Endothelial cell of umbilical vein (primary cell): Measurements from ENCODE around the gene RAD50. TPM values are rescaled to one million over a fixed set of nuclear protein-coding genes. Genes with fewer than 3 reads are reported as not detected.

ENCODE experiments used
- BruUV-seq: library from RNA; stranded (reverse); fragments of 400-500 nt; replicated peaks from 2 replicates; lab custom pipeline; 2021; lab: Mats Ljungman, UMichigan
- CTCF ChIA-PET: fragments of 300-600, 350-600 bp; sonication (Branson Sonifier 250); formaldehyde crosslinking; loops from one replicate; lab custom pipeline; 2021; ENCODE audit warnings: antibody characterized with exemption, inconsistent platforms; lab: Charles Lee
- POLR2A ChIA-PET: fragments of 300-600, 350-600 bp; sonication (Branson Sonifier 250); formaldehyde crosslinking; loops from one replicate; lab custom pipeline; 2021; ENCODE audit warnings: antibody characterized with exemption, inconsistent platforms; lab: Charles Lee
- DNase-seq: peaks from one replicate; pipeline ENCODE4 v3.0.0-alpha.2; 2011; ENCODE audit warnings: low read depth, low spot score
- FAIRE-seq: peaks from 2 replicates; lab custom pipeline; 2011; peaks lifted over from hg19 to GRCh38; lab: Jason Lieb, UNC
- H2AFZ ChIP-seq: 2 replicates; pipeline ENCODE4 v1.6.0; 2012; ENCODE audit warnings: low read depth, low read length, control low read depth, inconsistent platforms
- H3K27ac ChIP-seq: 2 replicates; pipeline ENCODE4 v1.5.1; 2011; ENCODE audit warnings: low read depth, mild to moderate bottlenecking, control low read depth, low read length, moderate library complexity; ENCODE audit not compliant: insufficient read depth
- H3K27me3 ChIP-seq, 2 experiments: 2 replicates each; pipeline versions ENCODE4 v1.6.0 to v1.6.1; 2011; ENCODE audit warnings: low read length in 2 of 2, mixed read lengths in 1 of 2; ENCODE audit not compliant: control insufficient read depth in 2 of 2, insufficient read depth in 2 of 2
- H3K36me3 ChIP-seq, 2 experiments: 2 replicates in 1 of 2; 3 replicates in 1 of 2; pipeline ENCODE4 v1.5.1; 2011; ENCODE audit warnings: low read length in 2 of 2, mild to moderate bottlenecking in 1 of 2, moderate library complexity in 1 of 2; ENCODE audit not compliant: control insufficient read depth in 2 of 2, insufficient read depth in 2 of 2; ENCODE audit errors: extremely low read depth in 1 of 2
- H3K4me1 ChIP-seq: 3 replicates; pipeline ENCODE4 v1.5.1; 2011; ENCODE audit warnings: mild to moderate bottlenecking, low read length; ENCODE audit not compliant: control insufficient read depth, insufficient read depth; ENCODE audit errors: extremely low read depth
- H3K4me2 ChIP-seq: 2 replicates; pipeline ENCODE4 v1.6.1; 2011; ENCODE audit warnings: low read length, control low read depth, mixed read lengths; ENCODE audit not compliant: insufficient read depth
- H3K4me3 ChIP-seq, 3 experiments: fragments of 200-600 bp in 1 of 3; sonication (generic), shearing (Covaris generic) in 1 of 3; replicated peaks in 1 of 3; 2 replicates each; pipeline ENCODE4 v1.5.1; 2011 to 2016; ENCODE audit warnings: control low read depth in 3 of 3, low read length in 3 of 3, mild to moderate bottlenecking in 2 of 3, inconsistent platforms in 1 of 3, low read depth in 1 of 3, moderate library complexity in 1 of 3; ENCODE audit not compliant: insufficient read depth in 1 of 3
- H3K79me2 ChIP-seq: 2 replicates; pipeline ENCODE4 v1.6.0; 2012; ENCODE audit warnings: low read length, inconsistent platforms; ENCODE audit not compliant: control insufficient read depth, insufficient read depth
- H3K9ac ChIP-seq: replicated peaks from 2 replicates; pipeline ENCODE3; 2011; ENCODE audit warnings: low read length, control low read depth; ENCODE audit not compliant: insufficient read depth; ENCODE audit errors: extremely low read depth
- H3K9me1 ChIP-seq: replicated peaks from 3 replicates; pipeline ENCODE4 v1.6.0; 2011; ENCODE audit warnings: mild to moderate bottlenecking, low read length; ENCODE audit not compliant: control insufficient read depth, insufficient read depth; ENCODE audit errors: extremely low read depth
- H3K9me3 ChIP-seq: replicated peaks from 2 replicates; pipeline ENCODE4 v1.5.1; 2012; ENCODE audit warnings: low read length, inconsistent platforms; ENCODE audit not compliant: control insufficient read depth, insufficient read depth
- H4K20me1 ChIP-seq: replicated peaks from 2 replicates; pipeline ENCODE3; 2011; ENCODE audit warnings: mild to moderate bottlenecking, low read length; ENCODE audit not compliant: control insufficient read depth, insufficient read depth; ENCODE audit errors: extremely low read depth
- CTCF ChIP-seq, 2 donors: IDR thresholded peaks; 1 replicate in 1 of 2; 2 replicates in 1 of 2; pipeline ENCODE4 v1.5.1; 2011; ENCODE audit warnings: low read length in 2 of 2, mild to moderate bottlenecking in 2 of 2, moderate library complexity in 2 of 2, control low read depth in 1 of 2, inconsistent platforms in 1 of 2, low read depth in 1 of 2; ENCODE audit not compliant: insufficient read depth in 1 of 2; ENCODE audit errors: extremely low read depth in 1 of 2
- EZH2 ChIP-seq: IDR thresholded peaks from 2 replicates; pipeline ENCODE4 v1.6.1; 2012; ENCODE audit warnings: borderline replicate concordance, low read depth, mild to moderate bottlenecking, moderate library complexity, low read length, inconsistent platforms; ENCODE audit not compliant: severe bottlenecking
- GATA2 ChIP-seq: IDR thresholded peaks from 2 replicates; pipeline ENCODE4 v1.7.0; 2011; ENCODE audit warnings: low read depth, mild to moderate bottlenecking, moderate library complexity, mixed read lengths, low read length; ENCODE audit not compliant: insufficient read length, insufficient read depth
- JUN ChIP-seq: IDR thresholded peaks from 2 replicates; pipeline ENCODE4 v1.6.1; 2011; ENCODE audit warnings: borderline replicate concordance, low read depth; ENCODE audit not compliant: insufficient read length, insufficient read depth
- MYC ChIP-seq: IDR thresholded peaks from one replicate; pipeline ENCODE4 v1.6.1; 2011; ENCODE audit warnings: mild to moderate bottlenecking, low read depth, low read length
- POLR2A ChIP-seq: IDR thresholded peaks from 2 replicates; pipeline ENCODE4 v1.6.1; 2012; ENCODE audit warnings: low read depth, mild to moderate bottlenecking, control low read depth, low read length
- dilution Hi-C: fragments of 300-500 bp; cut with MboI; formaldehyde crosslinking; loops from one replicate; pipeline ENCODE4 v1.15.0; 2019; ENCODE audit warnings: low sequenced_read_pairs; ENCODE audit not compliant: extremely low pct_ligation_motif_present
- intact Hi-C: fragments of 100-400 bp; cut with micrococcal nuclease; formaldehyde crosslinking; loops from one replicate; pipeline ENCODE4 v1.10.0; 2022
- polyA plus RNA-seq, 4 experiments: library from polyadenylated mRNA; depleted of rRNA in 3 of 4; stranded (reverse) in 3 of 4; unstranded in 1 of 4; fragments of >200 nt; gene quantifications; 2 replicates each; pipeline versions ENCODE4 v1.2.1 to v1.2.3, GENCODE V29; 2011 to 2012; ENCODE audit warnings: missing spikeins in 1 of 4
- total RNA-seq: library from RNA; stranded (reverse); gene quantifications from 2 replicates; pipeline ENCODE4 v1.2.3, GENCODE V29; 2021

Gene RAD50
- total and polyA plus RNA-seq, 2 donors (not counting 3 experiments of a cell fraction or from before 2014, with no cell fraction given), result 6.1 to 20.4 TPM

GRCh38 chr5:132557478-132558172, 848 bp downstream of the RAD50 start:
- H3K79me2 ChIP-seq, result peaks cover 4% of the 10 kb centered on the region
- peak overlapping the region; percentile 99 for H2AFZ ChIP-seq
- TF ChIP-seq EZH2 (no peak), CTCF (IDR thresholded peaks at IDR 0.05; ENCODE audit: extremely low read depth in 1 of 2, insufficient read depth in 1 of 2, low read depth in 1 of 2, low read length in 2 of 2) (no peak), JUN (no peak), GATA2 (no peak), MYC (no peak), POLR2A (no peak)
- ChIA-PET CTCF (interaction anchor here (1.2 to 1.4 kb wide), 2 partner anchors 31 to 263 kb away, joined by 4 to 10 read pairs; no protein-coding TSS in a partner anchor), POLR2A (no interaction called here)
- H3K9me1 ChIP-seq, result no peaks in the 10 kb centered on the region
- no peaks in the 10 kb centered on the region for H3K9me3 ChIP-seq
- DNase-seq, result peak; percentile 48
- intact Hi-C loops (no loop called here), dilution Hi-C loops (no loop called here)
- H3K9ac ChIP-seq, result peak overlapping the region; percentile 89
- peaks cover 15% of the 10 kb centered on the region for H3K4me1 ChIP-seq
- BruUV-seq, result no TSS peak
- peak overlapping the region; percentile 69 for H3K27ac ChIP-seq
- peak overlapping the region; percentile 63 to 90 (median 64) for H3K4me3 ChIP-seq
- H4K20me1 ChIP-seq, result no peaks in the 10 kb centered on the region
- H3K36me3 ChIP-seq, result peaks cover 0 to 4% of the 10 kb centered on the region in 2 experiments
- H3K4me2 ChIP-seq, result peak overlapping the region; percentile 93
- peak; percentile 77 for FAIRE-seq
- H3K27me3 ChIP-seq, result no peaks in the 10 kb centered on the region
